GM21367 (cell line): Measurements from ENCODE around the gene RXFP4.
A peak's percentile ranks its signal among the peaks of the same experiment; 100 is the strongest.
"Not testable (repeated sequence)": the region's sequence is repeated elsewhere in the genome, so short reads cannot be mapped to it uniquely, and the experiment has no call there.

Experiments used
- ATAC-seq: cut with Tn5 transposase; IDR thresholded peaks from one replicate; pipeline ENCODE4 v1.9.1; 2021; ENCODE audit not compliant: unreplicated experiment

Gene RXFP4

GRCh38 chr1:155976913-155977689 lies 35.7 kb downstream of the RXFP4 start:
- no peak for ATAC-seq

GRCh38 chr1:155977690-155978324 lies 36.4 kb downstream of the RXFP4 start:
- no peak for ATAC-seq

DNA sequence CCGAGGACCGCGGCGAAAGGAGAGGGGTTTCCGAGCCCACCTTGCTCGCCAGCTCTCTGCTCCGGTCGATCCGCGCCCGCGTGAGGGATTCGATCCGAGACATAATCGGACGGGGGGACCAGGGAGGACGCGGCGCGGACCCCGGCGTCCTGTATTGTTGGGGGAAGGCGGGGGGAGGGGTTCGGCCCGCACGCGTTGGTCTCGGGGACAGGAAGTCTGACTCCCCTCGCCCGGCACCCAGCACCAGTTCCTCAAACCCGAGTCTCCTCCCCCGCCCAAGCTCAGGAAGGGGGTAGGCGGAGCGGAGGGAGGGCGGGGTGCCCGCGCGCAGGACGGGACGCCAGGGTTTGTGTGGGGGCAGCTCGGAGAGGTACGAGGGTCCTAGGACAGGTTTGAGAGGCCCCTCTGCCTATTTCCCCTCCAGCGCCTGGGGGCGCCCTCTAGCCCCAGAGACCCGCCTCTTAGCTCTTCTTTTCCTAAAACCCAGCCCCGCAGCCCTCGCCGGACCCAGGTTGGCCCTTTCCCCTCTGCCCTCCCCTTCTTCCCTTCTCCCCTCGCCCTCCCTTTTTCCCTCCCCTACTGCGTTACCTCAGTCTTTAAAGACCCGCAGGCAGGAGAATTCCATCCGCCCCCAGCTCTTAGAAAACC lies 37.0 kb downstream of the RXFP4 start, which contains the start of gene ARHGEF2:
Gene ARHGEF2, minus strand, starts transcription at position 223 of the 648 bp plus-strand sequence. Its CDS starts 120 bp downstream, at position 103.
- peak; percentile 45 for ATAC-seq

GRCh38 chr1:155978973-155979429 lies 37.6 kb downstream of the RXFP4 start:
- no peak for ATAC-seq

DNA sequence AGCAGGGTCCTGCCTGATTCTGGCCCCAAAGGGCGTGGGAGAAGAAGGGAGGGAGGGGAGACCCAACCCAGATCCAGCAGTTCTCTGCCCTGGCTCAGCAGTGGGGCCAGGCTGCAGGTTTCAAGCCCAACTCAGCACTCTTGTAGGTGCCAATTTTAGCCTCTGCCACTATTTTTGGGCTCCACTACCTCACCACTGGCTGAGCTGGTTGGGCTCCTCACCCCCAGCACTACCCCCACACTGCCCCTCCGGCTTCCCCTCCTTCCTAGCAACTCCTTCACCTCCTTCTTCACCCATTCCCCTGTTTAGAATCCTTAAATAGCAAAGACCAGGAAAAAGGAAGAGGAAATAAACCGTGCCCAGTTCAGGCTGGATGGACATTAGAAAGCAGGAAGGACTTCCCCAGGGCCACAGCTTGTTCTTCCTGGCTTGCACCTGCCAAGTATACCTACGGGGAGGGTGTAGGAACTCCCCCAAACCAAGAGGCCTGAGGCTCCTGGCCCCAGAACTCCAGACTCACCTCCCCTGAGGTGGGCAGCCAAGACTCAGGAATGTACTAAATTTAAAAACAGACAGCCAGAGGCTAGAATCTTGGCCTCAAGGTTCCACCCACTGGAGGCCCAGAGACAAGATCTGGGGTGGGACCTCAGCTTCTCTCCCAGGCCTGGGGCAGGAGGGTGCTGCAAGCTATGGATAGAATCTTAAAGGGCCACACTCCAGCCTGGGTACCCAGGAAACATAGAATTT lies 38.3 kb downstream of the RXFP4 start:
- no peak for ATAC-seq

GRCh38 chr1:155981266-155982088 lies 40.0 kb downstream of the RXFP4 start:
- ATAC-seq = no peak

DNA sequence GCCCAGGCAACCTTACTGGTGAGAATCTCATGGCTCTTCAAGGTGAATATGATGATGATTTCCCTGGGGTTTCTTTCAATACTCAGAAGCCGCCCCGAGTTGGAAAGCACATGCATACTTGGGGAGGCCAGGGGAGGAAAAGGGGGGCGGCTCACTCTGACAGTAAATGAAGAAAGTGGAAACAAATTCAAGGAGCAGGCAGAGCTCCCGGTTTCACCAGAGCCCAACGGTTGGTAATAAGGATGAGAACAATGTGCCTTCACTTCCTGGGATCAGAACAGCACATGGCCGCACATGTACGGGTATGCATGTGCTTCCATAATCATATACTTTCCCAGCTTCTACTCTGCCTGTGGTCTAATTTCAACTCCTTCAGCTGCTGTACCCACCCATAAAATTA lies 40.7 kb downstream of the RXFP4 start:
- ATAC-seq = no peak

- no peak for ATAC-seq
These were observed 42.0 kb downstream of the RXFP4 start for GRCh38 chr1:155983191-155984024.

- no peak for ATAC-seq
These were observed 42.9 kb downstream of the RXFP4 start for GRCh38 chr1:155984341-155984740.

GRCh38 chr1:155984903-155985645 lies 43.6 kb downstream of the RXFP4 start:
- not testable (repeated sequence) for ATAC-seq

GRCh38 chr1:155989242-155990004 lies 48.0 kb downstream of the RXFP4 start:
- no peak for ATAC-seq

GRCh38 chr1:155990005-155990739 lies 48.7 kb downstream of the RXFP4 start:
- no peak for ATAC-seq
